ENCODE data around the gene SUFU.

GRCh38 chr10:102479651-102480050 is 24.1 kb upstream of the SUFU start:
- no peak for TF ChIP-seq POLR2A (IDR thresholded peaks at IDR 0.05)
- TF ChIP-seq, protein P1, sequence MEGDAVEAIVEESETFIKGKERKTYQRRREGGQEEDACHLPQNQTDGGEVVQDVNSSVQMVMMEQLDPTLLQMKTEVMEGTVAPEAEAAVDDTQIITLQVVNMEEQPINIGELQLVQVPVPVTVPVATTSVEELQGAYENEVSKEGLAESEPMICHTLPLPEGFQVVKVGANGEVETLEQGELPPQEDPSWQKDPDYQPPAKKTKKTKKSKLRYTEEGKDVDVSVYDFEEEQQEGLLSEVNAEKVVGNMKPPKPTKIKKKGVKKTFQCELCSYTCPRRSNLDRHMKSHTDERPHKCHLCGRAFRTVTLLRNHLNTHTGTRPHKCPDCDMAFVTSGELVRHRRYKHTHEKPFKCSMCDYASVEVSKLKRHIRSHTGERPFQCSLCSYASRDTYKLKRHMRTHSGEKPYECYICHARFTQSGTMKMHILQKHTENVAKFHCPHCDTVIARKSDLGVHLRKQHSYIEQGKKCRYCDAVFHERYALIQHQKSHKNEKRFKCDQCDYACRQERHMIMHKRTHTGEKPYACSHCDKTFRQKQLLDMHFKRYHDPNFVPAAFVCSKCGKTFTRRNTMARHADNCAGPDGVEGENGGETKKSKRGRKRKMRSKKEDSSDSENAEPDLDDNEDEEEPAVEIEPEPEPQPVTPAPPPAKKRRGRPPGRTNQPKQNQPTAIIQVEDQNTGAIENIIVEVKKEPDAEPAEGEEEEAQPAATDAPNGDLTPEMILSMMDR (IDR thresholded peaks at IDR 0.05) = no peak

Measured in esophagus squamous epithelium (tissue), 4 donors.